IMR-90 (cell line): ENCODE results near the gene NFATC1. TPM values are rescaled to one million over a fixed set of nuclear protein-coding genes. Genes with fewer than 3 reads are reported as not detected.
"Not testable (repeated sequence)": the region's sequence is repeated elsewhere in the genome, so short reads cannot be mapped to it uniquely, and the experiment has no call there.

Experiments used
- ATAC-seq: fragments of 200-7000 bp; cut with Tn5 transposase; 2 replicates; pipeline ENCODE4 v1.9.1; 2020; ENCODE audit warnings: low read depth, mild to moderate bottlenecking, moderate library complexity
- BruUV-seq: library from RNA; stranded (reverse); fragments of 400-500 nt; replicated peaks from 2 replicates; lab custom pipeline; 2021; lab: Mats Ljungman, UMichigan
- CTCF ChIA-PET: fragments of 300-600 bp; formaldehyde crosslinking; extraction: SDS; loops from one replicate; lab custom pipeline; 2021; ENCODE audit warnings: antibody characterized with exemption; lab: Yijun Ruan, JAX
- POLR2A ChIA-PET: fragments of 300-600 bp; sonication (Branson Sonifier 250); formaldehyde crosslinking; loops from one replicate; lab custom pipeline; 2022; ENCODE audit warnings: antibody characterized with exemption; ENCODE audit not compliant: unreplicated experiment; lab: Charles Lee
- DNase-seq: peaks from one replicate; pipeline ENCODE4 v3.0.0; 2013
- H2AFZ ChIP-seq: replicated peaks from 2 replicates; pipeline ENCODE3; 2013; ENCODE audit warnings: low read length, mild to moderate bottlenecking; ENCODE audit not compliant: poor library complexity
- H2AK5ac ChIP-seq: 2 replicates; pipeline ENCODE4 v1.6.1; 2013; ENCODE audit warnings: low read depth, low read length, inconsistent platforms
- H2AK9ac ChIP-seq: replicated peaks from 2 replicates; pipeline ENCODE3; 2013; ENCODE audit warnings: mild to moderate bottlenecking, low read depth, low read length, moderate library complexity; ENCODE audit not compliant: poor library complexity
- H2BK120ac ChIP-seq: 2 replicates; pipeline ENCODE4 v1.6.1; 2013; ENCODE audit warnings: low read depth, low read length, inconsistent platforms
- H2BK15ac ChIP-seq: 3 replicates; pipeline ENCODE4 v1.6.1; 2013; ENCODE audit warnings: low read depth, low read length, inconsistent platforms
- H2BK20ac ChIP-seq: 2 replicates; pipeline ENCODE4 v1.6.1; 2013; ENCODE audit warnings: low read depth, mild to moderate bottlenecking, inconsistent platforms, low read length, moderate library complexity
- H2BK5ac ChIP-seq: 2 replicates; pipeline ENCODE4 v1.6.1; 2013; ENCODE audit warnings: mild to moderate bottlenecking, low read depth, low read length, inconsistent platforms; ENCODE audit not compliant: poor library complexity, severe bottlenecking
- H3K14ac ChIP-seq: replicated peaks from 2 replicates; pipeline ENCODE4 v1.6.1; 2013; ENCODE audit warnings: low read depth, low read length, inconsistent platforms
- H3K18ac ChIP-seq: 2 replicates; pipeline ENCODE4 v1.6.1; 2013; ENCODE audit warnings: low read depth, low read length, control low read depth
- H3K23ac ChIP-seq: 2 replicates; pipeline ENCODE4 v1.6.1; 2013; ENCODE audit warnings: low read depth, low read length, inconsistent platforms
- H3K27ac ChIP-seq: 2 replicates; pipeline ENCODE4 v1.5.1; 2013; ENCODE audit warnings: mild to moderate bottlenecking, control low read depth, low read length; ENCODE audit not compliant: insufficient read depth
- H3K27me3 ChIP-seq: 2 replicates; pipeline ENCODE4 v1.6.1; 2013; ENCODE audit warnings: low read length; ENCODE audit not compliant: control insufficient read depth, insufficient read depth
- H3K36me3 ChIP-seq: 2 replicates; pipeline ENCODE4 v1.6.1; 2013; ENCODE audit warnings: low read length, mixed read lengths; ENCODE audit not compliant: control insufficient read depth, insufficient read depth
- H3K4ac ChIP-seq: 2 replicates; pipeline ENCODE4 v1.6.1; 2013; ENCODE audit warnings: low read depth, low read length, inconsistent platforms
- H3K4me1 ChIP-seq: 2 replicates; pipeline ENCODE4 v1.6.1; 2013; ENCODE audit warnings: low read length, mixed read lengths; ENCODE audit not compliant: control insufficient read depth, insufficient read depth
- H3K4me2 ChIP-seq: 2 replicates; pipeline ENCODE4 v1.6.1; 2013; ENCODE audit warnings: low read depth, mild to moderate bottlenecking, control low read depth, low read length, moderate library complexity
- H3K4me3 ChIP-seq: 2 replicates; pipeline ENCODE4 v1.5.1; 2013; ENCODE audit warnings: low read depth, mild to moderate bottlenecking, control low read depth, low read length, moderate library complexity; ENCODE audit not compliant: insufficient read depth
- H3K56ac ChIP-seq: 2 replicates; pipeline ENCODE4 v1.6.1; 2013; ENCODE audit warnings: low read length, inconsistent platforms; ENCODE audit not compliant: insufficient read depth; ENCODE audit errors: extremely low read depth
- H3K79me1 ChIP-seq, 2 experiments: 2 replicates each; pipeline ENCODE4 v1.6.1; 2013; ENCODE audit warnings: low read length in 2 of 2, inconsistent platforms in 1 of 2, low read depth in 1 of 2
- H3K9ac ChIP-seq: 2 replicates; pipeline ENCODE4 v1.6.1; 2013; ENCODE audit warnings: low read depth, low read length, control low read depth
- H3K9me1 ChIP-seq: 2 replicates; pipeline ENCODE4 v1.6.1; 2013; ENCODE audit warnings: low read length, inconsistent platforms; ENCODE audit not compliant: insufficient read depth
- H3K9me3 ChIP-seq: 2 replicates; pipeline ENCODE4 v1.6.1; 2013; ENCODE audit warnings: low read length; ENCODE audit not compliant: control insufficient read depth, insufficient read depth
- H4K20me1 ChIP-seq: 2 replicates; pipeline ENCODE4 v1.6.1; 2013; ENCODE audit warnings: low read length, inconsistent platforms; ENCODE audit not compliant: insufficient read depth
- H4K5ac ChIP-seq: 2 replicates; pipeline ENCODE4 v1.6.1; 2013; ENCODE audit warnings: mild to moderate bottlenecking, low read depth, low read length, control low read depth
- H4K8ac ChIP-seq, 2 experiments: 2 replicates each; pipeline ENCODE4 v1.6.1; 2013; ENCODE audit warnings: low read depth in 2 of 2, low read length in 2 of 2, control low read depth in 1 of 2, inconsistent platforms in 1 of 2
- H4K91ac ChIP-seq: 2 replicates; pipeline ENCODE4 v1.6.1; 2013; ENCODE audit warnings: low read depth, low read length, inconsistent platforms; ENCODE audit not compliant: insufficient read depth
- WGBS, 2 experiments: methylation state at CpG; one replicate each; pipeline versions ENCODE4 v1.1.5 to v1.1.7; 2013; ENCODE audit warnings: missing lambda C conversion rate in 2 of 2; ENCODE audit not compliant: insufficient read length in 1 of 2; ENCODE audit errors: extremely low coverage in 2 of 2; 5-methylcytosine and 5-hydroxymethylcytosine counted together
- dilution Hi-C: fragments of 300-500 bp; cut with HindIII; formaldehyde crosslinking; loops from one replicate; pipeline ENCODE4 v1.14.3; 2018; ENCODE audit warnings: low sequenced_read_pairs; ENCODE audit not compliant: unreplicated experiment
- in situ Hi-C: fragments of 300-500 bp; cut with MboI; formaldehyde crosslinking; loops from 3 replicates; pipeline ENCODE4 v1.14.3; 2019; ENCODE audit warnings: low sequenced_read_pairs, inconsistent platforms, mixed read lengths
- intact Hi-C: fragments of 100-400 bp; cut with micrococcal nuclease; formaldehyde crosslinking; loops from 2 replicates; pipeline ENCODE4 v1.10.0; 2022
- polyA plus RNA-seq, 3 experiments: library from polyadenylated mRNA; depleted of rRNA; stranded (reverse); fragments of >200 nt; gene quantifications; 2 replicates each; pipeline ENCODE4 v1.2.3, GENCODE V29; 2012; ENCODE audit warnings: low replicate concordance in 1 of 3
- total RNA-seq: library from RNA; depleted of rRNA; stranded (reverse); fragments of >200 nt; gene quantifications from 2 replicates; pipeline ENCODE4 v1.2.3, GENCODE V29; 2012

NFATC1 gene
- total and polyA plus RNA-seq, 2 of the 4 experiments (the other 2 are of a cell fraction), result 0.36 to 1.8 TPM

- H3K27me3 ChIP-seq, H3K56ac ChIP-seq, H3K4me3 ChIP-seq, H2BK5ac ChIP-seq, H3K79me1 ChIP-seq, H3K4me2 ChIP-seq, H3K4ac ChIP-seq, DNase-seq, H4K91ac ChIP-seq, H2AK5ac ChIP-seq, H3K9ac ChIP-seq, ATAC-seq, H3K9me3 ChIP-seq, in situ Hi-C loops, H3K23ac ChIP-seq, intact Hi-C loops, H3K4me1 ChIP-seq, H4K20me1 ChIP-seq, H2AK9ac ChIP-seq, H2BK20ac ChIP-seq, H2BK120ac ChIP-seq, H3K27ac ChIP-seq, H4K5ac ChIP-seq, CTCF ChIA-PET, H2AFZ ChIP-seq, H4K8ac ChIP-seq, POLR2A ChIA-PET, H3K9me1 ChIP-seq, H3K14ac ChIP-seq, H3K36me3 ChIP-seq, BruUV-seq, H2BK15ac ChIP-seq, H3K18ac ChIP-seq, dilution Hi-C loops: not testable (repeated sequence)
- 40% methylated on average over 1 of the region's 3 CpGs; no CpG with 5 or more reads in 1 of the 2 experiments for WGBS, 2 experiments
These were observed 109.7 kb downstream of the NFATC1 start for GRCh38 chr18:79505465-79505864.
